ENCODE measurements around the gene STK24.

The STK24 gene

DNA sequence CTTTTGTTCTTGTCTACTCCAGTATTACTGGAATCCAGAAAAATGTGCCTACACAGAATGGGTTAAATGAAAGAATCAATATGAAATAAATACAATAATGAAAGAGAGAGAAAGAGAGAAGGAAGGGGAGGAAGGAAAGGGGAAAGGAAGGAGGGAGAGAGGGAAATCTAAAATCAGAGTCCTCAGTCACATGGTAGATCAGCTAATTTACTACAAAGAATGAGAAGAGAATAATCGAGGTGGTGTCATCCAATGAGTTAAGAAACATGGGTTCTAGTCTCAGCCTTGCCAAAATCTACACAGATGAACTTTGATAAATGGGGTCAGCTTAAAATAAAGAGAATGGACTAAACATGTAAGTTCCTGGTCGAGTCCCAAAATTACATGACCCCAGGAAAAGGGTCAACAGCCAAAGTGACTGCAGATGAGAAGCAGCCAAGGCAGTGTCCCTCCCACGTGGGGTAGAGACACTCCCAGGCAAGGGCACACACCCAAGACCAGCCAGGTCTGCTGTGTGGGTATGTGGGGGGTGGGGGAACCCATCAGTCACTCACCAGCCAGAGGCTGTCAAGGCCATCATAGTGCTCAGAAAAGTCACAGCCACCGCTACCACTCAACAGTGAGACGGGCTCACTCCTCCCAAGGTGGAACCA lies 103.6 kb downstream of the STK24 start:
- DNase-seq (ENCODE audit: low spot score): no peak

DNA sequence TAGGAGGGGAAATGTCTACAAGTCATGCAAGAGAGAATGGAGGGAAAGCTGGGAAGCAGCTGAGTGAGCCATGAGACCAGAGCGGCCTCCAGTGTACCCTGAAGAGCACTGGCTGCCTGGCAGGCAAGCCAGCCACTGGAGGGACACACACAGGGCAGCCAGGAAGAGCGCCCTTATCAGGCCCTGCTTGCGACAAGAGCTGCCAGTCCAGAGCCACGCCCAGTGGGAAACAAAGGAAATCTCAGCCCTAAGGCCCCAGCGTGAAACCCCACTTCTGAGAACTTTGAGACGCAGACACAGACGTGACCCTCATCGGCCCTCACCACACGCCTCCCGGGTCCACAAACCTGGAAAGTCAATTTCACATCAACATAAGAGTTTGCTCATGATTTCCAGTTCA lies 105.0 kb downstream of the STK24 start:
- no peak for DNase-seq (ENCODE audit: low spot score)

DNA sequence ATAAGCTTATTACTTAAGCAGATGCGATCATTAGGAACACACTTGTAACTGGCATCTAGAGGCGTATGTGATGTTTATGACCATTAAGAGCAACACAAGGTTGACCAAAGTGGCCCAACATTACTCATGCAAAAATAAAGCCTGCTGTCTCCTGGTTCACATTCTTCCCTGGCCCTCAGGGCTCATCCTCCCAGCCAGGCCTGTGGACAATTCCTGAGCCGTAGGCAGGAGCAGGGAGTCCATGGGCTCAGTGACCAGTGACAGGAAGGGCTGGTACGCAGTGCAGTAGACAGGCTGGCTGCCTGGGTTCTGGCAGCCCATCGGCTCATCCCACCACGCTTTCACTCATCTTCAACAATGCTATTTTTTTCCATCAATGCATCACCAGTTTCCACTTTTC lies 106.0 kb downstream of the STK24 start:
- no peak for DNase-seq (ENCODE audit: low spot score)

DNA sequence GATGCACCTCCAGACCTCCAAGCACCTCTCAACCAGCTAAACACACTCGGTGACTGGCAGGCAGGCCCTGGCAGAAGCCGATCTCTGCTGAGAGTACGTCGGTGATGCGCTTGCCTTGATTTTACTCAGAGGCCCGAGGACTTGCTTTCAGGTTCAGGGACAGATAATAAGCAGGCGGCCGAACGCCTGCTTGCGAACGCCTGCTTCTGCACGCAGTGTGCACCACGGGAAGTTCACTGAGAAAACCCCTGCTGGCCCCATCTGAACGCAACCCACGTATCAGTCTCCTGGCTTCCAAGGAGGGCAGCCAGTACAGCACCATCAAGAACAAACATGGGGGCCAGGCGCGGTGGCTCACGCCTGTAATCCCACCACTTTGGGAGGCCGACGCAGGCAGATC lies 108.0 kb downstream of the STK24 start:
- DNase-seq (ENCODE audit: low spot score): no peak

DNA sequence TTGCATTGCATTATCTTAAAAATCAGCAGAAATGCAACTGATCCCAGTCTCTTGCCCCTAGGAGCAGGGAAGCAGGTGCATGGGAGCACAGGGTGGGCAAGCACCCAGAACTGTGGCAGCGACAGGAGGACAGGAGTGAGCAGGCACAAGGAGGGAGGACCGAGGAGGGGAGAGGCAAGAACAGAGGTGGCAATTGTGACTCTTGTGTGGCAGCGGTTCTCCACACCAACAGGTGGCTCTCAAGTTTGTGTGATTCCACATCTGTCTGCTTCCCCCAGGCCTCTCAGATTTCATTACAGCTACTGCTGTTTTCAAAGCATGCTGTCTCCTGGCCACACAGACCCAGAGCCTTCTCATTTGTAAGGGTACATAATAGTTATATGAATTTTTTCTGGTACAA lies 108.5 kb downstream of the STK24 start:
- DNase-seq (ENCODE audit: low spot score): no peak

DNA sequence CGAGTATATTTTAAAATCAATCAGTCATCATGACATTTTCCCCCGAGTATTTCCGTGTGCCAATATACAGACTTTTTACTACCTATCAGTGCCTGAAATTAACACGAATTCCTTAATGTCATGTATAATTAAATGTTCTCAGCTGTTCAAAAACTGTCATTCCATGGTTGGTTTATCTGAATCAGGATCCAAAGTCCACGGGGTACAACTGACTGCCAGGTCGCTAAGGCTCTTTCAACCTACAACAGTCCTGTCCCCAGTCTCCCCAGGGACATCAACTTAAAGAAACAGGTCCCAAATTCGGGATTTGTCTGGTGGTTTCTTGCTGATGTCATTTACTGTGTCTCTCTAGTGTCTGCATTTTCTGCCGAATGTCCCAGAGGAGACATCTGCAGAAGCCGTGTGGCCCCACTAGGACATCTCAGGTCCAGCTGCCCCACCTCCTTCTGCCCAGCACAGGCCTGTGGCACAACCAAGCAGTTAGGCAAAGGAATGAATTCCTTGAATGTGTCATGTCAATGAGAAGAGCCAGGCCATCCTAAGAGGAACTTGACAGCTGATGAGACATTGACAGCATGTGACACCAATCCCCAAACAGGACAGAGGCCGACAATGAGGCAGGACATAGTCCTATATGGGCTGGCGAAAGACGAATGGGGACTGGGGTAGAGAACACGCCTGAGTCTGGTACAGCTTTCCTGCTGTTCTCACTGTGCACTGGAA lies 109.5 kb downstream of the STK24 start:
- no peak for DNase-seq (ENCODE audit: low spot score)

DNA sequence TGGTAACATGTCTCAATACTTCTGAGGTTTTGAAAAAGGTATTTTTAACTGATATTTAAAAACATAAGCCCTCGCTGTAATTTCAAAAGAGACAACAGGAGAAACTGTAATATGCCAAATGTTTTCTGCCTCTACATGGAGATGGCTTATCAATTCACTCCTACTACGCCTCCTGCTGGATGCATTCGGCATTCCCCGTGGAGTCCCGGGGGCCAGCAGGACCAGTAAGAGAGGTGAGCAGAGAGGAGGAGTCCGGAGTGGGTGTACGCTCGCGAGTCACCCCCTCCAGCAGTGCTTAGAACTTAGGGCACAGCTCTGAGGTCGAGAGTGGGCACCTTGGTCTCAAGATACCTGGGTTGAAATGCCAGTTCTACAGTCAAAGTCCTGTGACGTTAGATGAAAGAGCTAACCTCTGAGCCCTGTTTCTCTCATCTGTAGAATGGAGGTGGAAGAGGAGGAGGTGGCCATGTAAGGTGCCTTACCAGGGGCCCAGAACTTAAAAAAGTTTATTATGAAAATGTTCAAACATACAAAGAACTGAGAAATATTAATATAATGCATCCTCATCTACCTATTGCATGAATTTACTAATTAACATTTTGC lies 110.2 kb downstream of the STK24 start:
- no peak for DNase-seq (ENCODE audit: low spot score)

DNA sequence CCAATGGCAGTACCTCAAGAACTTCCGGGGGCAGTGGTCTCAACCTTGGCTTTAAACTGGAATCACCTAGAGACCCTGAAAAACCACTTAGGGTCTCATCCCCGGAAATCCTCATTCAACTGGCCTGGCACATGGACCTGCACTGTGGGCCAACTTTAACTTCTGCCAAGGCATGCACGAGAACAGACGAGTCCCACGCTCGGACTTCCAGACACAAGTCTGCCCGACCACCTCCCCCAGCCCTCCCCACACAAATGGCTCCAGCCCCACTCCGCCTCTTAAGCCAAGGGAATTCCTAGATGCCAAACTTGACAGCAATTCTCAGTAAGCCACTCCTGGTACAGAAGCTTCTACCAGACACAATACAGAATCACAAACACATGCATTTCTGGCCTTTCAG lies 114.0 kb downstream of the STK24 start:
- no peak for DNase-seq (ENCODE audit: low spot score)

DNA sequence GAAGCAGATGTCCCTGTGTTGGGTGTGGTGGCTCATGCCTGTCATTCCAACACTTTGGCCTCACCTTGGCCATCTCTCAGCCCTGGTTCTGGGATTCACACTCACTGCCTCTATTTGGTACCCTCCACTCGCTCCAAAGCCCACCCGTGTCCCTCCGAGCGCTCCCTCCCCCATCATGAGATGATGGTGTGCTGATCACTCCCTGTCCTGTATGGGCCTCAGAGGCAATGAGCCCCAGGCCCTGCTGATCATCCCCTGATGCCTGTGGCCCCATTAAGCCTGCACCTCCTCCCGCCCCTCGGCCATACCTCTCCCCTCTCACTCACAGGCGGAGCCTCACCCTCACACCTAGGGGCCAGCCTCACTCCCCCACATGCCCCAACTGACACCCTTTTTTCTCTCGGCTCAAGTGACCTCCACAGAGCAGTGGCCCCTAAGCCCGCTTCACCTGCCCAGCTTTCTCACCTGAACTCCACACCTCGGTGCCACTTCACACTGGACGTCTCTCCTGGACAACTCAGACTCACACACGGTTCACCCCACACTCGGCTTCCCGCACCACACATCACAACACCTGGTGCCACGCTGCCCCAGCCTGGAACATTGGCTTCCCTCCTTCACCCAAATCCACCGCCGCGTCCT lies 114.5 kb downstream of the STK24 start:
- DNase-seq (ENCODE audit: low spot score): no peak

DNA sequence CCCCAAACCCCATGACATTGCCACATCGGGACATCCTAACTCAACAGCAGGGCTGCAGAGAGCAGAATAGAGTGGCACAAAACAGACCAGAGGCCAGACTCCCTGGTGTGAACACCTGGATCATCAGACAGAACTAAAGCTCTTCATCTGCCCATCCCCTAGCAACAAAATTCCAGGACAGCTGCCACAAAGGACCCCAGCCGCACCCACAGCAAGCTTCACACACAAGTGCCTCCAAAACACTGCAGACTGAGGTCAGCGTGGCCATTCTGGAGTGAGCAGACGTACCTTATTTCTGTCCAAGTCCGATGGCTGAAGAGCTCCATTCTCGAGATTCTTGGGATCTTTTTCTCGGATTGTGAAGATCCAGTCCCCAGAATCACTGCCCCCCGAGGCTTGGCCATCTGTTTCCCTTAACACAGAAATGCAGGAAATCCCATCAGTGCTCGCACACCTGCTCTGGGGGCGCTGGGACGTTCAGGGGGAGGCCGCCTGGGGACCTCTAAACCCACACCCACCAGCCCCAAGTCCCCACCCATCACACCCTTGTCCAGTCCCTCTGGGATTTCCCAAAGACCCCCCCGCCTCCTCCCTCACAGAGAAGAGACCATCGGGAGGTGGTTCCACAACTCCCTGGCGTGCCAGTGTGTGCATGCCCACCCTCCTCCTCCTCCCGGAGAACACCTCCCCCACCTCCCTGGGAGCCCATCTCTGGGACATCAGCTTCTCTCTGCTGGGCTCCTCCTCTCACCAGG lies 115.2 kb downstream of the STK24 start:
- no peak for DNase-seq (ENCODE audit: low spot score)

DNA sequence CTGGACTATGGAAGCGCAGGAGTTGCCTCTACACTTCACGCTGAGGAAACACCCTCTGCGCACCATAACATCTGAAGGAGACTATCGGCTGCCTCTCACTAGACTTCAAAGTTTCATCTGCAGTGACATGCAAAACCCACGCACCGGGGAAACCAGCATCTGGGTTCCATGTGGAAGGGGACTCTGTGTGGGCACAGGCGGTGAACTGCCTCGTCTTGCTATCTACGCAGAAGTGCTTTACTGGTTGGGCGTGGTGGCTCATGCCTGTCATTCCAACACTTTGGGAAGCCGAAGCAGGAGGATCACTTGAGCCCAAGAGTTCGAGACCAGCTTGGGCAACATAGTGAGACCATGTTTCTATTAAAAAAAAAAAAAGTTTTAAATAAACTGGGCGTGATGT lies 116.4 kb downstream of the STK24 start:
- DNase-seq (ENCODE audit: low spot score): no peak

DNA sequence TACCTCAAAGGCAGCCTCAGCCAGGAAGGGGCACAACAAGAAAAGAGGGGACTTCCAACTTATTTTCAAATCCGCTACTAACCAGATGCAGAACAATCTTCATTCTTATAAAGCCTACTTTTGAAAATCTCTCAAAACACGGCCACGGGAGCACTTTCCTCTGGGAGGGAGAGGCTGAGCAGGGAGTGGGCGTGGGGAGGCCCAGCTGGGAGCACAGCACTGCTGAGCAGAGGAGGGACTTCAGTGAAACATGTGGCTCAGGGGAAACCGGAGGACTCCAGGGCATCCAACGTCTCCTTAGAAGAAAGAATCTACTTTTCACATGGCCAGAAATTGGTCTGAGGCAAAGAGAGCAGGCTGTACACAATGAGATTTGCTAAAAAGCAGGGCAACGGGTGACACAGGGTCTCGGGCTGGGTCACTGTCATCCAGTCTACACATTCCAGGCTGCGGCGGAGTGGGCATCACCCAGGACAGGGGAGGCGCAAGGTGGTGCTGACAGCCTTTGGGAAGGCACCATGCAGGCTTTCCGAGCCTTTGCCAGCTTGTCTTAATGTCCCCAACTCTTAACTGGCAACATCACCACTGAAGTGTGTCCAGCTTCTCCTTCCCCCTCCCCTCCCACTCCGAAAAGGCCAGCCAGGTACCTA lies 117.1 kb downstream of the STK24 start:
- no peak for DNase-seq (ENCODE audit: low spot score)

DNA sequence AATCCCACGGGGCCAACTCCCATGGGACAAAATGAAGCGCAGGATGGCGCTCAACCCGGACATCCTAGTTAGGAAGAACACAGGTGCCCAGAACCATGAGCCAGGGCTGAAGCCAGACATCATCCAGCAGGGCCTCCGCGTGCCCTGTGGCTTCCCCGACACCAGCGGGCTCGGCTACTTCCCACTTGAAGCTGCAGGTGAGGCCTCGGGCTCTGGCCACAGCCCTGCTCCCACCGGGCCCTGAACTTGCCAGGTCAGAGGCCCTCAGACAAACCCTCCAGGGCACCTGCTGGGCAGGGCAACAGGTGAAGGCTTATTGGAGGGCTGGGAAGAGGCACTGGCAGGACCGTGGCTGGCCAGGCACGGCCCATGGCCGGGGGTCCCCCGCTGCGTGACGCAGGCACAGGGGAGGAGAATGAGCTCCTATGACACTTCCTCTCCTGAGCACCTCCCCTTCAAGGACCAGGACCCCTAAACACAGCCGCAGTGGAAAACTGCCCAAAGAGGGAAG lies 117.7 kb downstream of the STK24 start:
- DNase-seq (ENCODE audit: low spot score): no peak

DNA sequence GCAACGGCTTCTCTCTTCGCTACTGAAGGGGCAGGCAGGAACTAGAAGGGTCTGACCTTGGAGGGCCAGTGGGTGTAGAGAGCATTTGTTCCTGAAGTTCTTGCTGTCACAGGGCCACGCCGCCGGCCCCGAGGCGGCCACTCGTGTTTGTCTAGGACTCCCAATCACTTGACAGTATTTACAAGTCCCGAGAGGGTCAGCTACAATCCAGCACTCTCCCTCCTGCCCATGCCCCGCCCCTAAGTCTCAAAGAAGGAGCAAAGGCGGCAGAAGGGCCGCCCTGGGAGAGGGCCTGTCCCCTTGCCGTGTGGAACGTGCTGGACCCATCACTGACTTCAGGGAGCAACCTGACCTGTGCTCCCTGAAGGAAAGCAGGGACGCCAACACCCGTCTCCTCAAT lies 118.5 kb downstream of the STK24 start:
- no peak for DNase-seq (ENCODE audit: low spot score)

DNA sequence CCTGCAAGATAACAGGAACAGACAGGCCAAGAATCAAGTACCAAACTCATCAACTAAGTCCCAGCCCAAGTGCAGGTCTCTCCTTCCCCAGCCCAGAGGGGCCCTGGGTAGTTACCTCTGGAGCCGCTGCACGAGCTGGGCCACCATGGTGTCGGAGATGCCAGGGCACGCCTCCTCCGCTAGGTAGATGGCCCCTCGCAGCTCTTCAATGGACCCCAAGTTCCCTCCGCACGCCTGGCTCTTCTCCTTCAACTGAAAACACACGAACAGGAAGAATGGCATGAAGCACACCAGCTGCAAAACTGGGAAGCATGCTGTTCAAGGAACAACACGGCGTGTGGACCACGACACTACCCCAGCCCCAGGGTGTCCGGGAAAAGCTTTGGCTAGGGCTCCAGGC lies 119.9 kb downstream of the STK24 start:
- no peak for DNase-seq (ENCODE audit: low spot score)

DNA sequence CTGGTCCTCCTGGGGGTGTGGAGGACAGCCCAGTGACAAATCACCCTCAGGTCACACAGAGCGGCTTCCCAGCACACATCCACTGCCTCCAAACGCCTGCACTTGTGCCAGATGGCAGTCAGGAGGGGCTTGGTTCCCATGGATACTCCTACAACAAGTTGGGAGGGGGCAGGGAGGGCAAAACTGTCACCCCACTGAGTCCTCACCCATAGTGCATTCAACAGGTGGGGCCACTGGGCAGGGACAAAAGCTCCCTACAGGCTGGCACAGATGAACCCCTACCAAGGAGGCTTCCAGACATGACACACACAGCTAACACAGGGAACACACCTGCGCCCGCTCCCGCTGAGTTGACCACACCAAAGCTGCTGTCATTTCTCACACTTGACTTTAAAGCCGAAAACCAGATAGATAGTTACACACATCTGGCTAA lies 120.5 kb downstream of the STK24 start:
- DNase-seq (ENCODE audit: low spot score): no peak

DNA sequence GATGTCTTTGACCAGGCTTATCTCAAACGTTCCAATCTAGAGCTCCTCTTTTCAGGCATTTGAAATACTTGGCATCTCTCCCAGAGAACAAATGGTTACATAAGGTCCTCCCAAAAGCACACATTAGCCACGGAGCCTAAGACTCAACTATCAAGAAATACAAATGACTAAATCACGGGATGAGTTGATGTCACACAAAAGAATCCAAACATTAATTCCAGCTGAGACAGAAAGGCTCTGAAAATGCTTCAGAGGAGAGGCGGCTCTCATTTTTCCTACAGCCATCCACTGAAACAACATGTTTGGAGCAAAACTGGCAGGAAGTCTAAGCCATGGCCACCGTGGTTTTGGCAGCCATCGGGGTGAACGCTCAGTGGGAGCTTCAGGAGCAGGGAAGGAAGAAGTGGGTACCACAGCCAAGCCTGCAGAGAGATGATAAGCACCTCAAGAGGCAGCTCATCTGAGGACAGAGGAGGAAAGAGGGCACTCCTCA lies 122.5 kb downstream of the STK24 start:
- no peak for DNase-seq (ENCODE audit: low spot score)

DNA sequence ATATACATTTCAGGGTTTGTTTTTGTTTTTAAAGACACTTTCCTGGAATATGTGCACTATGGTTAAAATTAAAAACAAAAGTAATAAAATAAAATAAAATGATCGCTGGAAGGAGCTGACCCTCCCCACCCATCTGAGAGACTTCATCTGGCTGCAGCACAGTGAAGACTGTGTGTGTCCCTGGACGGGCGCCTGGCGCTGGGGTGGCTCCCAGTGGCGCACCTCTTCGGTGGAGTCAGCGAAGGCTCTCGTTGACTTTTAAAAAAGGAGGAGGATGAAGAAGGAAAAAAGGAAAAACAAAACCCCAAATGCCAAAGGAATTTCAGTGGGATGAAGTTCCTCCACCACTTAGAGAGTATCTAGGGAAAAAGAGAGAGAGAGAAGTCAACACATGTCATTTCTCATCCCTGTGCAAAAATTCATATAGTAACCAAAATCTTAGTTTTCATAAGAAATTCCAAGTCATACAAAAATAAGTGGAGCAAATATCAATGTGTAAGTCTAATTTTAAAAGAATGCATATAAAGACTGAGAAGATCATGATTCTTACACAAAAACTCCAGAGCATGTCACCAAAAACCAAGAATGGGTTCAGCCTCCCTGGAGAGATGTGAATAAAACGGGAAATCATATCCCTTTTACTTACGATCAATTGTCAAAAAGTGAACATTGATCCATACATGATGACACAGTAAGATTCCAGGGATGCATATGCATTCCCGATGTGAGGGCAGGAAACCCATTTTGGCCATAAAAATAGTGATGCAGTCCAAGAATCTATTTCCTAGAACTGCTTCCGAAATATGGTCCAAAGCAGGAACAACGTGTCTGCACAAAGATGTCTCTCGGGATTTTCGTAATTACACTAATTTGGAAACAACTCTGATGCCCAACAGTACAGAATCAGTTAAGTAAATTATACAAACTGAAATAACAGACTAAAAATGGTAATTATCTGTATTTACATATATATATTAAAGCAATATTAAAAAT lies 123.8 kb downstream of the STK24 start:
- no peak for DNase-seq (ENCODE audit: low spot score)

DNA sequence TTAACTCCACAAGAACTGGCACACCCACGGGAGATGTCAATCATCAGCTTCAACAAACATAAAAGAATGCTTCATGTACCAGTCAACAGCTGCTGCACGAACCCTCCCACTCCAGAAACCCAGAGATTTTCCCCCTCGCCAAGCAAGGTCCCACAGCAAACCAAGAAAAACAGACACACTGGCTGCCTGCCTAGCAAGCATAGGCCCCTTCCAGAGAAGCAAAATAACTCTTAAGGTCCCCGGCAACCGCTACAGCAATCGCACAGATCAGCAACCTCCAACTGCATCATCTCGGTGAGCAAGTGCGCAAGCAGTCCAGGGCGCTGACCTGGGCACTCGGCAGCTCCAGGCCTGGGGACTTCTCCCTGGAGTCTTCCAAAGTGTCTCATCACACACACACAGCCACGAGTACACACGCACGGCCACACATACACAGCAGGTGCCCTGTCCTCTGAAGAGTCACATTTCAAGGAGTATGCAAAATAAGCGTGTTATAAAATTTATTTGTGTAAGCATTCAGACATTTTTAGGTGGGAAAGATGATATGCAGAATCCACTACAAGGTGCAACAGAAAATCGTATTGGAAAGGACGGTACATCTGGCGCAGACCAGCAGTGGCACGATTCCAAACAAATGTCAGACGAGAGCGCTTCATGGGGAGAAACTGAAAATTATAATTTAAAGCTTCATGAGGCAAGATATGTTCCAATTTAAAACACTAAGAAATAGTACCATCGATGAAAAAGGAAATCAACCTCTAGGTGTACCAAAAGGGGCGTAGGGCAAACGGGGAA lies 125.0 kb downstream of the STK24 start:
- DNase-seq (ENCODE audit: low spot score): no peak
